AG20443 (cell line): ENCODE results near the gene MFSD1.
"Not testable (repeated sequence)": the region's sequence is repeated elsewhere in the genome, so short reads cannot be mapped to it uniquely, and the experiment has no call there.

Source experiments
- DNase-seq: peaks from one replicate; pipeline ENCODE4 v3.0.0; 2012; ENCODE audit warnings: low spot score, mixed read lengths

The MFSD1 gene

DNA sequence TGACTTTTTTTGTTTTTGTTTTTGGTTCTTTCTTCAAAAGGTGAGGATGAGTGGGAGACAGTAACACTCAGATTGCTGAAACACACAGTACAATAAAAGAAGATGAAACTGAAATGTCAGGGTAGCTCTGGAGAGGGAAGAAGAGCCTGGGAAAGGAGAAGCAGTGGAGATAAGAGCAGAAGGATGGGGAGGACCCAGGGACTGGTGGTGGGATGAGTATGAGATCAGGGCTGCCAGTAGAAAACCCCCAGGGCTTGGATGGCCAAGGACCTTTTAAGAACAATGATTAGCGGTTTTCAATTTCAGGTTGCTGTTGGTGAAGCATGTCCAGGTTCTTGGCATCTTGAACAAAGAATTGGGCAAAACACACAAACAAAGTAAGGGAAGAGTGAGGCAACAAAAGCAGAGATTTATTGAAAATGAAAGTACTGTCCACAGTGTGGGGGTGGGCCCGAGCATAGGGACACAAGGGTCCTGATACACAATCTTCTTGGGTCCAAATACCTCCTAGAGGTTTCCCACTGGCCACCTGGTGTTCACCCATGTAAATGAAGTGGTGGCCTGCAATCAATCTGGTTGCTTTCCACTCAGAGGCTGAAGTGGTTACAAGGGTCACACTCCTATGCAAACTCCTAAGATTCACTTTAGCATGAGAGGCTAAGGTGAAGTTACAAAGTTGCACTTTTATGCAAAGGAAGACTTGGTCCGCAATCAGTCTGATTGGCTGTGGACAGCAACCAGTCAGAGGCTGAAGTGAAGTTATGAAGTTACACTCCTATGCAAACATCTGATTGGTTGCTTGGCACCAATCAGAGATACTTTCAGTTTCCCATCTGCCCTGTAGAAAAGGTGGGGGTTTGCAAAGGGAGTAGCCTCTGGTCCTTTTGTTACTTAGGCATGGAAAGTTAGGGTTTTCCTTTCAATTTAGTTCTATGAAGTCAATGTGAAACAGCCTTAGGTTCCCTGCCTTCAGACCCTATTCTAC, 26.1 kb upstream of the MFSD1 start:
- no peak for DNase-seq

DNA sequence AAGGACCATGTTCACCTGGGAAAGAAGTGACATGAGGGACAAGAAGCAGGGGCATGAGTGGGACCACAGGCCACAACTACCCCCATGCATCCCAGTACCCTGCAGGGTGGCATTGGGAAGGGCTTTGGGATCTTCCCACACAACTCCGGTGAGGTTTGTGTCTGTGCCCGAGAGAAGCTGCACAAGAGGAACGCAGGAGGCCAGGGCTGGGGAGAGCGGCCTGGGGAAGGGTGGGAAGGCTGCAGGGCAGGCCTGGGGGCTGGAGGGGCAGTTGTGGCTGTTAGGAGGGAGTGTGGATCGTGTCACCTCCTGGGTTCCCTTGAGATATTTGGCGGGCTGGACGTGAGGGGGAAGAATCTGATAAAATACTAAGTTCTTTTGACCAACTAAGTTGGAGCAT, 25.3 kb upstream of the MFSD1 start:
- DNase-seq, result no peak

- DNase-seq, result no peak
Measured at GRCh38 chr3:158777161-158777873, 24.5 kb upstream of the MFSD1 start.

- no peak for DNase-seq
Measured at GRCh38 chr3:158780766-158781165, 21.1 kb upstream of the MFSD1 start.

DNA sequence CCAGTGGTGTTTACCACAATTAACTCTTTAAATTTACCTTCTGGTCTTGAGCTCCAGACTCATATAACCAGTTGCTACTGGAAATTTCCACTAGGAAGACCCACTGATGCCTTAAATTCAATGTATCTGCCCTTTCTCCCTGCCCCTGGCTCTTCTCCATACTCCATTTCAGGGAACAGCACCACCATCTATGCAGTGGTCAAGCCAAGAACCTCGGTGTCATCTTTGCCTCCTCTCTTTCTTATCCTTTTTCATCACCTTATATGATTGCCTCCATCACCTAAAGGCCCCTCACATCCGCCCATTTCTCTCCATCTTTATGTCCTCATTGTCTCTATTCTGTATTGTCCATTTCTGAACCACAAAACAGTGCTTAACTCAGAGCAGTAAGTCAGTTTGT, 20.7 kb upstream of the MFSD1 start:
- no peak for DNase-seq

- no peak for DNase-seq
Measured at GRCh38 chr3:158781849-158782248, 20.0 kb upstream of the MFSD1 start.

- no peak for DNase-seq
Measured at GRCh38 chr3:158782283-158782989, 19.4 kb upstream of the MFSD1 start.

DNA sequence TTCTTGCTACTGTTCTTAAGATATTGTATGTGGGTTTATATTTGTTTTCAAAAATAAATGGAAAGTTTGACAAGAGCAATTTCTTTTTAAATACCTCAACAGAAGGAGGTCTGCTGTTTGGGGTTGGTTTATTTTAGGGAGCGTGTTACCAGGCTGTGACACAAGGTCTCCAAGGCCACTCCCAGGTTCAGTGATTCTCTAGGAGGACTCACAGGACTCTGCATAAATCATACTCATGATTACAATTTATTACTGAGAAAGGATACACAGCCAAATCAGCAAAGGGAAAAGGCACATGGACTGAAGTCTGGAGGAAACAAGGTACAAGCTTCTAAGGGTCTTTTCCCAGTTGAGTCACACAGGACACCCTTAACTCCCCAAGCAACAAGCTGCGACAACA, 18.8 kb upstream of the MFSD1 start:
- DNase-seq, result no peak

DNA sequence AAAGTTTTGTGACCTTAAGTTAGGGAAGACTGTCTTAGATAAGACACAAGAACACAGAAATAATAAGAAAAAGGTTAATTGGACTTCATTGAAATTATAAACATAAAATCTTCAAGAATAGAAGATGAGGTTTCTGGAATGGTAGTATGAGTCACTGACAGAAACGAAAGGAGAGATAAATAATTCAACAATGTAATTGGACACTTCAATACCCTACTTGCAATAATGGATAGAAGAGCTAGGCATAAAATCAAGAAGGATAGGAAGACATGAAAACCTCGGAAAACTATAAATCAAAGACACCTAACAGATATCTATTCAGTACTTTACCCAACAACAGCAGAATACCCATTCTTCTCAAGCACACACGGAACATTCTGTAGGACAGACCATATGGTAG, 15.9 kb upstream of the MFSD1 start:
- DNase-seq, result no peak

GRCh38 chr3:158788446-158788845, 13.4 kb upstream of the MFSD1 start:
- DNase-seq, result no peak

DNA sequence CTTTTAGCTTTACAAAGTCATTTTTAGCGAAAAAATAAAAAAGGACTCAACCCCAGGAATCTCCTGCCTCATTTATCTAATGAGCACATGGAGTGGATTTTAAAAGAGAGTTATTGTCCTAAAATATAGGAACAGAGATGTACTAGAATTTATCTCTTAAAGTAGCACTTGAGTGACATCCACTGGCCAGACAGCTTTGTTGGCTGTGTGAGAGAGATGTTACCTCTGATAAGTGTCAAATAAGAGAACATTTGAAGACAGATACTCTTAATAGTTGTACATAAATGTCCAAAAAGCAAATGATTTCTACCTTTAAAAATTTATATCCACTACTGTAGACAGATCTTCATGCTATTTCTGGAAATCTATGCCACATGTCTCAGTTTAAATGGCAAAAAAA, 12.3 kb upstream of the MFSD1 start:
- peak; percentile 28 for DNase-seq

DNA sequence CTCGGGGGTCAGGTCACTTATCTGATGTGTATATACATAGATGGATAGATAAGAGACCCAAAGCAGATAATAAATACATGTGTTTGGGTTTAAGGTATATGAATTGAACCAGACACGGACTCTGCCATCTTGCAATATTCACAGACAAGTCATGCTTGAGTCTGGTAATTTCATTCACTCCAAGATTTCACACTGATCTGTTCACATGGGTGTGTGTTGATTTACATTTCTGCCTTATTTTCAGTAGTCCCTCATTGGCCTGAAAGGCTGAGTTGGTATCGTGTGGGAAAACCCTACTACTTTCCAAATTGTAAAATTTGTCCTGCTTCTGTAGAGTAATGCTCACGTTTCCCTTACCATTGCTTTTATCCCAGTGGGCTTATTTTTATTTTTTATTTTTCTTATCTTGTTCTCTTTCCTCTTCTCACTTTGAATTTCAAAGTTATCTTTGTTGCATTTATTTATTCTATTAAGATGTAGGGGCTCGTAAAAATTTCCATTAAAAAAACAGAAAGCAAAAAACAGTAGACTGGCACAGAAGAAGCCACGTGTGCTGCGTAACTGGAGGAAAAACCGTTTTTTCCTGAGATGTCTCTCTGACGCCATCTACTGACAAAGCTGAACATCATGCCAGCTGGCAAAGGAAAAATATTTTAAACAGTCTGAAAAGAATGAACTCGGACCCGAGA, 10.8 kb upstream of the MFSD1 start:
- DNase-seq, result peak; percentile 68

DNA sequence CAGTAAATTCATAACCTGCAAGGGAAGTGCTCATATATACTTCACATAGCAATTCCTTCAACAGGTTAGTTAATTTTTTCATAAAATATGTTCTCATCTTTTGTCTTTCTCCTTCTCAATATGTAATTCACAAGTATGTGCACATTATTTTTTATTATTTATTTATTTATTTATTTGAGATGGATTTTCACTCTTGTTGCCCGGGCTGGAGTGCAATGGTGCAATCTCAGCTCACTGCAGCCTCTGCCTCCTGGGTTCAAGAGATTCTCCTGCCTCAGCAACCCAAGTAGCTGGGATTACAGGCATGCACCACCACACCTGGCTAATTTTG, 10.3 kb upstream of the MFSD1 start:
- DNase-seq, result not testable (repeated sequence)

- peak; percentile 84 for DNase-seq
Measured at GRCh38 chr3:158792709-158793108, 9.1 kb upstream of the MFSD1 start.

- no peak for DNase-seq
Measured at GRCh38 chr3:158794206-158794605, 7.6 kb upstream of the MFSD1 start.

DNA sequence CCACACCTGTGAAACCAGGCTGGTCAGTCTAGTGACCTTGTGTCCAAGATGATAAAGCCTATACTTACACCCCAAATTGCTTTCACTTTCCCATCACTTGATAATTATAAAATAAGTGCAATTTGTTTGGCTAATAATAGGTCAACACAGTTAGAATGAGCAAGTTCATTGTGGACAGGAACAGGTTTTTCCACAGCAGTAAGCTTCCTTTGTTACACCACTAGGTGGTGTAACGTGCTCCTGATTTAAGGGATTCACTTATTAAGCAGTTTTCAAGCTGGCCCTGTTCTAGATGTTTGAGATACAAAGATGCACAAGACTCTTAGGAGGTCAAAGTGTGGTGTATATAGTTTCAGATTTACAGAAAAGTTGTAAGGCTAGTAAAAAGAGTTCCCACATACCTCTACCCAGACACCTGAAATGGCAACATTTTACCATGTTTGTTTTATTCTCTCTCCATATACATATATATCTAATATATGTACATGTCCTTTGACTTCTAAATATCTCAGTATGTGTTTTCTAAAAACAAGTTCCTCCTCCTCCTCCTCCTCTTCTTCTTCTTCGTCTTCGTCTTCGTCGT, 6.8 kb upstream of the MFSD1 start:
- no peak for DNase-seq

- DNase-seq, result peak; percentile 35
Measured at GRCh38 chr3:158801201-158801600, 653 bp upstream of the MFSD1 start.

DNA sequence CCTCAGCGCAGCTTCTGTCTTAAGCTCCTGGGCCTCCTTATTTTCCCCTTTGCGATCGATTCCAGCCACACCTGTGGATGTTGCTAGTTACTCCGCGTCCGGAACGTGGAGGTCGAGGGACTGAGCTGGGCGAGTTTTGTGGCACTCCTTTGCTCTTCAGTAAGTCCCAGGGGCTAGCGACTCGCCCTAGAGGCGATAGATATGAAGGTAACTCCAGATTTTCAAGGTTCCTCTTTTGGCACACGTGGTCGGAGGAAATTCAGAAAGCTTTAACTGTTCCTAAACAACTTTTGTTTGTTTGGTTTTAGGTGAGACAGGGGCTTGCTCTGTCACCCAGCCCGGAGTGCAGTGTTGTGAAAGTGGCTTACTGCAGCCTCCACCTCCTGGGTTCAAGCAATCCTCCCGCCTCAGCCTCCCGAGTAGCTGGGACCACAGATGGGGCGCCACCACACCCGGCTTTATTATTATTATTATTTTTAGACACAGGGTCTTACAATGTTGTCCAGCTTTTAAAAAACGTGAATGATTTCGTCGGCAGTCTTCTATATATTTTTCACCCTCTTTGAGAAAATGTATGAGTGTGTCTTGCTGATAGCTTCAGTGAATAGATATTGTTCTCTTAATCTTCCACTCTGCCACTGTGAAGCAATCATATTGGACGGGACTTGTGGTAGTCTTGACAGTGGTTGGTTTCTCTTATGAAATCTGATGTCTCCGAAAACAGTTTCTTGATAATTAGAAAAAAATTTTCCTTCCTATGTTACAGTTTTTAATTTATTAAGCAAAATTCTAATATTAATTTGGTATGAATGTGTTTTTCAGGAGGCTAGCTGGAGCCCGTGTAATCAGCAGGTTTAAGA, 785 bp downstream of the MFSD1 start:
- DNase-seq, result no peak

- no peak for DNase-seq
Measured at GRCh38 chr3:158804441-158804840, 2.6 kb downstream of the MFSD1 start.

- DNase-seq, result peak; percentile 54
Measured at GRCh38 chr3:158808697-158809096, 6.8 kb downstream of the MFSD1 start.

GRCh38 chr3:158809642-158810041, 7.8 kb downstream of the MFSD1 start:
- DNase-seq, result no peak
